Activated naive CD8-positive, alpha-beta T cell treated with anti-CD3 and anti-CD28 coated beads for 36 hours (primary cell): ENCODE measurements around the gene ISM1. TPM values are rescaled to one million over a fixed set of nuclear protein-coding genes. Genes with fewer than 3 reads are reported as not detected.

Source experiments
- DNase-seq: peaks from one replicate; pipeline ENCODE4 v3.0.0; 2021
- H3K27ac Mint-ChIP-seq: one replicate; pipeline ENCODE4 v1.8.0; 2022; ENCODE audit warnings: mild to moderate bottlenecking, moderate library complexity, mixed read lengths
- H3K27me3 Mint-ChIP-seq: one replicate; pipeline ENCODE4 v1.8.0; 2022; ENCODE audit warnings: mild to moderate bottlenecking, mixed read lengths
- H3K36me3 Mint-ChIP-seq: one replicate; pipeline ENCODE4 v1.8.0; 2021; ENCODE audit warnings: mild to moderate bottlenecking, mixed read lengths
- H3K4me1 Mint-ChIP-seq: one replicate; pipeline ENCODE4 v1.8.0; 2021; ENCODE audit warnings: mixed read lengths
- H3K4me3 Mint-ChIP-seq: one replicate; pipeline ENCODE4 v1.8.0; 2022; ENCODE audit warnings: mild to moderate bottlenecking, moderate library complexity, mixed read lengths
- H3K9me3 Mint-ChIP-seq: one replicate; pipeline ENCODE4 v1.8.0; 2022; ENCODE audit warnings: mixed read lengths
- total RNA-seq, 2 experiments: library from RNA; stranded (reverse); gene quantifications; one replicate each; pipeline ENCODE4 v1.2.3, GENCODE V29; 2021

ISM1 gene
- total RNA-seq, 2 experiments from 2014 or later: 3.2 to 3.4 TPM

DNA sequence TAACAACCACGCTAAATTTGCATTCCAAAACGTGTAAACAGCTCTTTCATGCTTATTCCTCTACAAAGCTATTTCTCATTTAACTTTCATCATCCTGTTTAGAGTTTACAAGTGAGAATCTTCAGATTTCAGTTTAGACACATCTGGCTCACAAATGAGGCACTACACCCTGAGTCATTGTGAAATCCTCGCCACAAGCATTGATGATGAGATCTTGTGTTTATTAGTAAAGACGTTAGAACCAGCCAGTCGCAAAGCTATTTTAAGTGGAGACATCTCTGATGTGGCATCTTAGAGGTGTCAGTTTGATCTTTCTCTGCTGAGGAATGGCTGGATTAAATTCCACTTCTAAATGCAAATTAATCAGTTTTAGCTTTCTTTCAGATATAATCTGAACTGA, 8.3 kb upstream of the ISM1 start:
- peaks cover 48% of the 10 kb centered on the region for H3K27me3 Mint-ChIP-seq
- H3K9me3 Mint-ChIP-seq: no peaks in the 10 kb centered on the region
- no peaks in the 10 kb centered on the region for H3K36me3 Mint-ChIP-seq
- peaks cover 14% of the 10 kb centered on the region for H3K4me1 Mint-ChIP-seq
- DNase-seq: no peak
- H3K4me3 Mint-ChIP-seq: no peak overlapping the region
- no peak overlapping the region for H3K27ac Mint-ChIP-seq

DNA sequence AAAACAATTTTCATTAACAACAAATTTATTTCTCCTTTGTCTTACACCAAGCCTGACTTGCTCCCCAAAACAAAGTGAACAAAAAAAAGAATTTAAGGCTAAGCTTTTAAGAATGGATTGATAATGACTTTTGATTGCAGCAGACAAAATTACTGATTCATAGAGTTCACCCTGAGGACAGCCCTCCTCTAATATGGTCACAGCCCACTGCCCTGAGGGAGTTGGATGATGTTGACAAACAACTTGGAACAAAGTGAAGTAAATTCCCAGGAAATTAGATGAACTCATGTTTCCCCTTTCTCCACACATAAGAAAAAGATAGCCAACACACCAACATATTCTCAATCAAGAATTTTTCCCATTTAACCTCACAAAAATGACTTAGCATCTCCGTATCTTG, 7.7 kb upstream of the ISM1 start:
- H3K4me1 Mint-ChIP-seq: peaks cover 14% of the 10 kb centered on the region
- H3K36me3 Mint-ChIP-seq: no peaks in the 10 kb centered on the region
- H3K9me3 Mint-ChIP-seq: no peaks in the 10 kb centered on the region
- peaks cover 54% of the 10 kb centered on the region for H3K27me3 Mint-ChIP-seq
- no peak for DNase-seq
- H3K4me3 Mint-ChIP-seq: no peak overlapping the region
- H3K27ac Mint-ChIP-seq: no peak overlapping the region

DNA sequence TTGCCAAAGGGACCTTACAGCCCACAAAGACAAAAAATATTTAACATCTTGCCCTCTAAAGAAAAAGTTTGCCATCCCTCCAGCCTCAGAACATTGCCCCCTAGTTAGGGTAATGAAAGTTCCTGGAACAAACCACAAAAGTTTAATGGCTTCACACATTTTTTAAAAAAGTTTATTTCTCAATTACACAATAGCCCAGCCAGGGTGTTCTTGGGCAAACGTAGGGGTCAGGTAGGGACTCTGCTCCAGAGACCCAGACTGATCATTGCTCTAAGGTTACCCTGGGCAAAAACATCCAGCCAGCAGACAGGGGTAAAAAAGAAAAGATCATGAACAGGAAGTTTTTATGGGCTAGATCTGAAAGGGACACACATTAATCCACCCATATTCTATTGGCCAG, 4.5 kb upstream of the ISM1 start:
- peaks cover 77% of the 10 kb centered on the region for H3K27me3 Mint-ChIP-seq
- no peak overlapping the region for H3K27ac Mint-ChIP-seq
- no peaks in the 10 kb centered on the region for H3K9me3 Mint-ChIP-seq
- no peak overlapping the region for H3K4me3 Mint-ChIP-seq
- H3K4me1 Mint-ChIP-seq: peaks cover 23% of the 10 kb centered on the region
- H3K36me3 Mint-ChIP-seq: no peaks in the 10 kb centered on the region
- DNase-seq: no peak

DNA sequence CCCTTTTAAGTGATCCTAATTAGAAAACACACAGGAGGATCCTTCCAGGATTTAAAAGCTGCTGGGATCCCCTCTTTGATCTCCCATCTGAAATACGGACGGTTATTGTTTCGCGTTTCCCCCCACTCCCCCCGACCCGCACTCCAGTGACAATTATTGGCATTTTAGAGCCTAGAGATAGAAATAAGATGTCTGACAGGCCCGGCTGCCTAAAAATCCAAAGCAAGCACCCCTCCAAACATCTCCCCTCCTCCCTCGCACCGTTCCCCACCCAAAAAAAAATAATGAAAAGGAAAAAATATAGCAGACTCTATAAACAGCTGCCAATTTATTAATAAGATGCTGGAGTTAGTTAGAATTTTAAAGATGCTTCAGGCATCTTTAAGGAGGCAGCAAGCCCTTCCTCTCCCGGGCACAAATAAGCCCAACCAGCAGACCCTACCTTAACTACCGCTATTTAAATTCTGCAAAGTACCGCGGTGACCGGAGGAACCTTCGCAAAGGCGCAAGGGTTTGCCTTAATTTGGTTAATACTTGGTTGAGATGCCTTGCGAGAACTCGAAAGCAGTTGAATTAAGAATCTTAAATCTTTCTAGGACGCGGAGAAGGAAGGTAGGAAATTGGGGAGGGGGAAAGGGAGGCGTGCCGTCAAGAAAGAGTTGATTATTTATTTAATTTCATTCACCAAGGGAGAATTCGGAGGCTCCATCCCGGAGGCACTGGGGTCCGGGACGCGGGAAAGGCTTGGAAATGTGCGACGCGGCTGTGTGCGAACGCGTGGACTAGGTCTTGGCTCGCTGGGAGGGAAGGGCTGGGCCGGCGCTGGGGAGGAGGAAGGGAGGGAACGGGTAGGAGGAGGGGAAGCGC, 1.5 kb upstream of the ISM1 start:
- Mint-ChIP-seq H3K27ac (no peak overlapping the region), H3K4me1 (peaks cover 22% of the 10 kb centered on the region), H3K9me3 (no peaks in the 10 kb centered on the region), H3K4me3 (peak overlapping the region; percentile 79), H3K27me3 (peaks cover 80% of the 10 kb centered on the region), H3K36me3 (no peaks in the 10 kb centered on the region)
- no peak for DNase-seq

DNA sequence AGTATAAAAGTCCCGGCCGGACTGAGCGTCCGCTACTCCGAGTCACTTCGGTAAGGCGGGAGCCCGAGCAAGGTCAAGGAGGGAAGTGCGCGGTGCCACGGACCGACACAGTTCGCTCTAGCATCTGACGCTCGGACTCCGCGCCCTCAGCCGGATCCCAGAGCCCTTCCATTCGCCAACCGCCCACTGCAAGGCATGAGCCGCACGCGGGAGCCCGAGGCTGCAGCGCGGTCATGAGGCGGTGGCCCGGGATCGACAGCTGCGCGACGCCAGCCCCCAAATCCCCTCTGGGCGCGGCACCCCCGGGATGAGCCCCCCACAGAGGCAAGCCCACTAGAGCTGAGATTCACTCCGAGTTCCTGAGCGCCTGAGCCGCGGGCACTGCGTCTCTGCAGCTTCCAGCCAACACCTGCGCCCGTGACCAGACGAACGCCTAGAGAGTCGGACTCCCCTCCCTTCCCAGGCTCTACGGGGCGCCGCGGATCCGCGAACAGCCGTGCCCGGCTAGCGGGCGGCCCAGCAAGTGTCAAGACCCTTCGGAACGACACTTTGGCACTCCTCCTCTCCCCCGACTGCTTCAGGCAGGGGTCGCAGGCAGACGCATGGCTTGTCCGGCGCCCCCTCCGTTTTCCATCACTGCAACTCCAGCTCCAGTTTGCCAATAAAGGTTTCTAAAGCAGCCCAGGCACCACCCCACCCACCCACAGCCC, 725 bp upstream of the ISM1 start:
- DNase-seq: peak; percentile 41
- H3K27me3 Mint-ChIP-seq: peaks cover 74% of the 10 kb centered on the region
- no peaks in the 10 kb centered on the region for H3K36me3 Mint-ChIP-seq
- no peaks in the 10 kb centered on the region for H3K9me3 Mint-ChIP-seq
- H3K27ac Mint-ChIP-seq: peak overlapping the region; percentile 29
- H3K4me3 Mint-ChIP-seq: peak overlapping the region; percentile 79
- peaks cover 22% of the 10 kb centered on the region for H3K4me1 Mint-ChIP-seq

DNA sequence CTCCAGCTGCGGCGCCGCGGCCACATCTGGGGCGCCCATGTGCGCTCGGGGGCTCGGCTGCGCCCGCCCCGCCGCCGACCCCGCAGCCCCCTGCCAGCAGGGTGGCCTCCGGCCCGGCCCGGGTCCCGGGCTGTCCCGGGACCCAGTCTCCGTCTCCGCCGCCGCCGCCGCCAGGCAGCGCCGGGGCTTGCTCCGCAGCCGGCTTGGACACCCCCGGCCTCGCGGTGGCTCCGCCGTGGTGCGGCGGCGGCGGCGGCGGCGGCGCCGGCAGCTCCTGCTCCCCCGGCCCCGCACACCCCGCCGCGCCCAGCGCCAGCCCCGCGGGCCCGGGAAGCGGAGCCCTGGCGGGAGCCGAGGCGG, 219 bp downstream of the ISM1 start:
- no peak overlapping the region for H3K27ac Mint-ChIP-seq
- peaks cover 65% of the 10 kb centered on the region for H3K27me3 Mint-ChIP-seq
- peaks cover 22% of the 10 kb centered on the region for H3K4me1 Mint-ChIP-seq
- DNase-seq: no peak
- peaks cover 3% of the 10 kb centered on the region for H3K9me3 Mint-ChIP-seq
- H3K36me3 Mint-ChIP-seq: peaks cover 3% of the 10 kb centered on the region
- H3K4me3 Mint-ChIP-seq: peak overlapping the region; percentile 79

DNA sequence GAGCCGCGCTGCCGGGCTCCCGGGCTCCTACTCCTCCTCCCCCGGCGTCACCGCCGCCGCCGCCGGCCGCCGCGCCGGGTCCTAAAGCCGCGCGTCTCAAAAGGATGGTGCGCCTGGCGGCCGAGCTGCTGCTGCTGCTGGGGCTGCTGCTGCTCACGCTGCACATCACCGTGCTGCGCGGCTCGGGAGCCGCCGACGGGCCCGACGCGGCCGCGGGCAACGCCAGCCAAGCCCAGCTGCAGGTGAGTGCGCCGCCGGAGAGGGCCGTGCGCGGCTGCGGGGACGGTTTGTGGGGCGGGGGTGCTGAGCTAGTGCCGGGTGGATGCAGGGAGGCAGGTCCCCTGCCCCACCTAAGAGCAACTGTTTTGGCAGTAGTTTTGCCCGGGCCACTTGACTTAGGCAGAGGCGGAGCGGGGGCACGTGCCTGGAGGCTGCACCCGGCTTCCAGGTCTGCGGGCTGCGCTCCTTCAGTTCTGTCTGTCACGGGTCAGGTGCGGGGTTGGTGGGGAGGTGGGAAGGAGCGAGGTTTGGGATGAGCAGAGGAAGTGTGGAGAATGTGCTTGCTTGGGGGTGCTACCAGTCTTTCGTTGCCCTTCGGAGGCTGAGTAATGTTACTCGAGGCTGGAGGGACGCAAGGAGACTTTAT, 722 bp downstream of the ISM1 start:
- peaks cover 8% of the 10 kb centered on the region for H3K9me3 Mint-ChIP-seq
- peak overlapping the region; percentile 82 for H3K4me3 Mint-ChIP-seq
- peaks cover 18% of the 10 kb centered on the region for H3K4me1 Mint-ChIP-seq
- peaks cover 8% of the 10 kb centered on the region for H3K36me3 Mint-ChIP-seq
- DNase-seq: peak; percentile 78
- H3K27ac Mint-ChIP-seq: peak overlapping the region; percentile 70
- H3K27me3 Mint-ChIP-seq: peaks cover 63% of the 10 kb centered on the region

DNA sequence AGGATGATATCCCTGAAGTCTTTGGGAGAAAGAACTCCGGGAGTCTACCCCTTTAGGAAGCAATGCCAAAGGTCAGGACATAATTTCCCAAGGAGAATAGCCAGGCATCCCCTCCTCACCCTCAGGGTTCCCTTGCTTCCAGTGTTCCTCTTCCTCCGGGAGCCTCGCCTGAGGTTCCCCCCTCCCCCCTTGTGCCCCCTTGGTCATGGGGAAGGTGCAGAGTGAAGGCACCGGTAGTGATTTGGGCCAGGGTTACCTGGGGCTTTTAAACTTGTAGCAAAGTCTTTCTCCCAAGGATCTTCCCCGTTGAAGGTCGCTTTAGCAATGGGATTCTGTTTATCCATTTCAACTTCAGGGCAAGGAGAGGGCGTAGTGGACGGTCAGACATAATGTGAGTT, 1.2 kb downstream of the ISM1 start:
- DNase-seq: no peak
- peaks cover 59% of the 10 kb centered on the region for H3K27me3 Mint-ChIP-seq
- H3K9me3 Mint-ChIP-seq: peaks cover 10% of the 10 kb centered on the region
- H3K36me3 Mint-ChIP-seq: peaks cover 9% of the 10 kb centered on the region
- H3K27ac Mint-ChIP-seq: no peak overlapping the region
- peak overlapping the region; percentile 82 for H3K4me3 Mint-ChIP-seq
- peaks cover 15% of the 10 kb centered on the region for H3K4me1 Mint-ChIP-seq

DNA sequence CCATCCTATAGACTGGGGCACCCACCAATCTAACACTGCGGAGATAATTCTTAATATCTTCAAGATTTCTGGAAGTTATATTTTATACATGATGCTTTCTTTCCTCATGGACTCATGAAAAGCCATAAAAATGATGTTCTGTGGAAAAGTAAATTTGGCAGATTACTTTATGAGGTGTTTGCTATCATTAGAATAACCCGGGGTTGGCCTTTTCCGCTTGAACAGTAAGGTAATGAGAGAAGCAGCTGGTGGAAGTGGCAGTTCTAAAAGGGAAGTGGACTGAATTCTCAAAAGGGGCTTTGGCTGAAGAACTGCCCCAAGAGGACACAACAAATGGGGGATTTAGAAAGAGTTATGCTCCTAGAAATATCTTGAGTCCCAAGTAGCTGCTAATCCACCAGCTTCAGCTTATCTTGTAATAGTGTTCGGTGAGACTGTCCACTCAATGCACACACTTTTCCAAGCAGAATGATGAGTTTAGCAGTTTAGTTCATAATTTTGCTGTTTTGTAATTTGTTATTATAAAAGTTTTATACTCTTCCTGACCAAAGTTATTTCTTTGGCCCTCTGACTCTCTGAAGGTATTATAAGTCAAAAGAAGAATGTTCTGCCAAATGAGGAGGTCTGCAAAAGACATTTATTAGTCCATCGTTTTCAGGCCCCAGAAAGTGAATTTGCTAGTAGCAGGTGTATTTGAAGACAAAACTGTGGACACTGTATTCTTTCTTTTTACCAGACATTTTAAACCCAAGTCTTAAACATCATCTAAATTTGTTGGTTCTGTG, 2.9 kb downstream of the ISM1 start:
- Mint-ChIP-seq H3K4me1 (peaks cover 19% of the 10 kb centered on the region), H3K27me3 (peaks cover 42% of the 10 kb centered on the region), H3K36me3 (peaks cover 14% of the 10 kb centered on the region), H3K27ac (no peak overlapping the region), H3K9me3 (peaks cover 14% of the 10 kb centered on the region), H3K4me3 (no peak overlapping the region)
- DNase-seq: no peak

DNA sequence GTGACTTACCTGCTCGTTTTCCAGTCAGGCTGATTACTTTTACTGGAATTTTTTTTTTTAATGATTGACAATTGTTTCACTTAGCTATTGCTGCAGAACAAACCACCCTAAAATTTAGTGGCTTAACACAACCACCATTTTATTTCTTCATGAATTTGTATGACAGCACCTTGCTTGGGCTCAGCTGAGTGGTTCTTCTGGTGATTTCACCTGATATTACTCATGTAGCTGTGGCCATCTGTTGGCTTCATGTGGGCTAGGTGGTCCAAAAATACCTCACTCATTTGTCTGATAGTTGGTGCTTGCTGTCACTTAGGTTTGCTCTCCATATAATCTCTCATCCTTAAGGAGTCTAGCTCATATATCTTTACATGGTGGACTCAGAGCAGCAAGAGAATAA, 5.3 kb downstream of the ISM1 start:
- Mint-ChIP-seq H3K4me3 (no peak overlapping the region), H3K27ac (no peak overlapping the region), H3K9me3 (peaks cover 15% of the 10 kb centered on the region), H3K4me1 (peaks cover 34% of the 10 kb centered on the region), H3K27me3 (peaks cover 25% of the 10 kb centered on the region), H3K36me3 (peaks cover 17% of the 10 kb centered on the region)
- DNase-seq: no peak

DNA sequence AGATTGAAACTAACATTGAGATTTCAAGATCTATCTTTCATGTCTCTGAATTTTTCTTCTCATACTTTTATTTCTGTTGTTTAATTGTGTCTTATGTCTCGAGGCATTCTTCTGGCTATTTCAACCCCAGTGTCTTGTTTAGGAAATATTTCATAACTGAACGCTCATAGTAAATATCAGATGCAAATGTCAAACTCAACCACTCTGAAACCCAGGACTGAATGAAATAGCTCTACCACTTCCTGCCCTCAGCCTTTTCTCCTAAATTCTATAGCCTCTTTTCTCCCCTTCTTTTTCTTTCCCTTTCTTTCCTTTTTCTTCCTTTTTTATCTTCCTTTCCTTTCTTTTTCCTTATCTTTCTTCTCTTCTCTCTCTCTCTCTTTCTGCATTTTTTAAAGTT, 7.7 kb downstream of the ISM1 start:
- DNase-seq: no peak
- peaks cover 24% of the 10 kb centered on the region for H3K36me3 Mint-ChIP-seq
- peaks cover 8% of the 10 kb centered on the region for H3K27me3 Mint-ChIP-seq
- peak overlapping the region; percentile 96 for H3K27ac Mint-ChIP-seq
- H3K9me3 Mint-ChIP-seq: peaks cover 15% of the 10 kb centered on the region
- peaks cover 35% of the 10 kb centered on the region for H3K4me1 Mint-ChIP-seq
- peak overlapping the region; percentile 38 for H3K4me3 Mint-ChIP-seq

DNA sequence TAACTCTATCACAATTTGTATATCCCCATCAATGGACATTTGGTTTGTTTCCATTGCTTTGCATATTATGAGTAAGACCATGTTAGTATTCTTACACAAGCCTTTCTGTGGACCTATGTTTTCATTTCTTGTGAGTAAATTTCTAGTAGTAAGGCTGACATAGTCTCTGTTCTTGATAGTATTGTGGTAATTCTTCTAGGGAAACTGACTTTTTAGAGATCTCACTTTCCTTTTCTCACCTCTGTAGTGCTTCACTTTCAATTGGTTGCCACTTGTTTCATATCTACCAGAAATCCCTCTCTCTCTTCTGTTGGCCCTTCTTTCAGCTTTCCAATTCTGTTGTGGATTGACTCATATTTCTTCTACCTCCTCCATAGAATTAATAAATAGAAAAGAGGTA, 8.5 kb downstream of the ISM1 start:
- peak overlapping the region; percentile 96 for H3K27ac Mint-ChIP-seq
- DNase-seq: no peak
- H3K27me3 Mint-ChIP-seq: peaks cover 3% of the 10 kb centered on the region
- H3K4me1 Mint-ChIP-seq: peaks cover 35% of the 10 kb centered on the region
- peaks cover 15% of the 10 kb centered on the region for H3K9me3 Mint-ChIP-seq
- peak overlapping the region; percentile 38 for H3K4me3 Mint-ChIP-seq
- H3K36me3 Mint-ChIP-seq: peaks cover 24% of the 10 kb centered on the region

DNA sequence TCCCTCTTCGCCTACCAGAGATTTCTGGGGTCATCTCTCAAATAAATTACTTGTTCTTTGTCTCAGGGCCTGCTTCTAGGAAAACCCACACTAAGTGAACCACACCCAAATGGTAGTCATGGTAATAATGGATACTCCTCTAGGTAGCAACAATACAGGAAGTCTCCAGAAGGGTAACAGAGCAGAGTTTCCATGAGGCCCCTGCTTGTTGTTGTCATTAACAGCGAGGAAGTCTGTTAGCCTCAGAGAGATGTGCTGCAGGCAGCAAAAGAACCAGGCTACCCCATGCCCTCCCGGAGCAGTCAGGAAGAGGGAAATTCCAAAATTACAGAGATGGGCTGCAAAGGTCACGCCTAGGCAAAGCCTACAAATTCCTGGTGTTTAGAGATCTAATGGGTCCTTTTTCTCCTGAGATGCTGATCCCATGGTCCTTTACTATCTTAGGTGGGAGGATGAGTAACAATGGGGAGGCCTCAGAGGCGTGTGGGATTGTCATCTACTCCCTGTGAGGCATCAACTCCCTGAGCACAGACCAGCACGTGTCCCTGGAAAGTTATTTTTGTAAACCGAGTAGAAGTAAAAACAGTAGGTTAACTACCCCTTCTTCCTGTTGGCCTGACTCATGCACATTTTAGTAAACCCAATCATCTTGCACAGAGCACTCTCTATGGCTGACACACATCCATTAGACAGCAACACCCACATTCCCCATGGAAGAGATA, 10.1 kb downstream of the ISM1 start:
- H3K27me3 Mint-ChIP-seq: peaks cover 3% of the 10 kb centered on the region
- DNase-seq: peak; percentile 61
- peaks cover 13% of the 10 kb centered on the region for H3K9me3 Mint-ChIP-seq
- H3K4me1 Mint-ChIP-seq: peaks cover 35% of the 10 kb centered on the region
- peaks cover 22% of the 10 kb centered on the region for H3K36me3 Mint-ChIP-seq
- peak overlapping the region; percentile 6 for H3K4me3 Mint-ChIP-seq
- H3K27ac Mint-ChIP-seq: peak overlapping the region; percentile 95

DNA sequence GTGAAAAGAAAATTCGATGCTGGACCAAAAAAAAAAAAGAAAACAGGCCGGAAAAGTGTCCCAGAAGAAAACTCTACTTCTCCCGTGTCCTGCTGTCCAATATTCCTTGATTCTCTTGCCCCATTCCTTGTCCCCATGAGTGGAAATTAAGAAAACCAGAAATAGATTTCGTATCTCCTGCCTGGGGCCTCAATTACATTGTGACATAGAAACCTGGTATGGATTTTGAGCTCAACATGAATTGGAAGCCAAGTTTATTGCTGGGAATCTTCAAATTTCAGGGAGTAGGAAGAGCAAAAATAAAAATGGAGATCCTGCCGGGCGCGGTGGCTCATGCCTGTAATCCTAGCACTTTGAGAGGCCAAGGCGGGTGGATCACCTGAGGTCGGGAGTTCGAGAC, 11.9 kb downstream of the ISM1 start:
- no peaks in the 10 kb centered on the region for H3K27me3 Mint-ChIP-seq
- peaks cover 15% of the 10 kb centered on the region for H3K36me3 Mint-ChIP-seq
- H3K4me3 Mint-ChIP-seq: no peak overlapping the region
- H3K4me1 Mint-ChIP-seq: peaks cover 35% of the 10 kb centered on the region
- DNase-seq: no peak
- H3K27ac Mint-ChIP-seq: peak overlapping the region; percentile 14
- H3K9me3 Mint-ChIP-seq: peaks cover 5% of the 10 kb centered on the region
